Measurements from ENCODE around the gene FOXL2. TPM values are rescaled to one million over a fixed set of nuclear protein-coding genes. Genes with fewer than 3 reads are reported as not detected.

Gene FOXL2
- total RNA-seq, 1 donor from 2014 or later, result 5.3 TPM

DNA sequence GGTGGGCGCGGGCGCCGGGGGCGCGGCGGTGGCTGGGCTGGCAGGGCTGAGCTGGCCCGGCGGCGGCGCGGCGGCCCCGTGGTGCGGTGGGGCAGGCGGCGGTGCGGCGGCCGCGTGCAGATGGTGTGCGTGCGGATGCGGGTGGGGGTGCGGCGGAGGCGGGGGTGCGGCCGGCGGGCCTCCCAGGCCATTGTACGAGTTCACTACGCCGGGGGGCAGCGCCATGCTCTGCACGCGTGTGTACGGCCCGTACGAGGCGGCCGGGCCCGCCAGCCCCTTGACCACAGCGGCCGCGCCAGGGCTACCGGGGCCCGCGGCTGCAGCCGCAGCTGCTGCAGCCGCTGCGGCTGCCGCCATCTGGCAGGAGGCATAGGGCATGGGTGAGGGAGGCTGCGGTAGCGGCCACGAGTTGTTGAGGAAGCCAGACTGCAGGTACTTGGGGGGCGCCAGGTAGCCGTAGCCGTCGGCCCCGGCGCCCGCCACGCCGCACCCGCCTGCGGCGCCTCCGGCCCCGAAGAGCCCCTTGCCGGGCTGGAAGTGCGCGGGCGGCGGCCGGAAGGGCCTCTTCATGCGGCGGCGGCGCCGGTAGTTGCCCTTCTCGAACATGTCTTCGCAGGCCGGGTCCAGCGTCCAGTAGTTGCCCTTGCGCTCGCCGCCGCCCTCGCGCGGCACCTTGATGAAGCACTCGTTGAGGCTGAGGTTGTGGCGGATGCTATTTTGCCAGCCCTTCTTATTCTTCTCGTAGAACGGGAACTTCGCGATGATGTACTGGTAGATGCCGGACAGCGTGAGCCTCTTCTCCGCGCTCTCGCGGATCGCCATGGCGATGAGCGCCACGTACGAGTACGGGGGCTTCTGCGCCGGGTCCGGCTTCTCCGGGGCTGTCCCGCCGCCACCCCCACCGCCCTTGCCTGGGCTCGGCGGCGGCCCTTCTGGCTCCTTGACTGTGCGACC lies 951 bp downstream of the FOXL2 start:
- no peak for DNase-seq (ENCODE audit: low spot score)

DNA sequence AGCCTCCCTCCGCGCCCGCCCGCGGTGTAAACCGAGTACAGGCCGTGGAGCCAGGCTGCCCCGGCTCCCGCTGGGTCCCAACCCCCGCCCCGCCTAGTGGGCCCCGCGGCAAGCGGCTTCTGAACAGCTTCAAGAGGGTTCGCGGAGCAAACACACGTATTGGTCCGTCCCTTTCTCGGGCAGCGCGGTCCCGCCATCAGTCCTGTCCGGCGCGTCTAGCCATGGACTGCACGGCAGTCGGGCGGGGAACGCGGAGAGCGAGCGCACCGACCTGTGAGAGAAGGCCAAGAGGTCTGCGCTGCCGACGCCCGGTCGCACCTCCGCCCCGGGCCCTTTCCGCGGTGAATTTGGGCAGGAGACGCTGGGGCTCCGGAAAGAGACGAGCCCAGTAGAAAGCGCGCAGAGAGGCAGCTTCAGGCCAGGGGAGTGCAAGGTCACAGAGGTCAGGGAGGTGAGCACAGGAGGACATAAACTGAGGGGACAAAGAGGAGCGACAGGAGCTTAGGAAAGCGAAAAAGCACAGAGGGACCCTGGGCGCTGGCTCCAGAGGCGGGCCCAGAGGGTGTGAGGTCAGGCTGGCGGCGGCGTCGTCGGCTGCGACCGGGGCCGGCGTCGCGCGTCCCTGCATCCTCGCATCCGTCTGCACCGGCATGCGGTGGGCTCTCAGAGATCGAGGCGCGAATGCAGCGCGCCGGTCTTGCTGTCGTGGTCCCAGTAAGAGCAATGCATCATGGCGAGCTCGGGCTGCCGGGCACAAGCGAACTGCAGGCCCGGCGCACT lies 1.8 kb downstream of the FOXL2 start:
- DNase-seq (ENCODE audit: low spot score), result no peak

DNA sequence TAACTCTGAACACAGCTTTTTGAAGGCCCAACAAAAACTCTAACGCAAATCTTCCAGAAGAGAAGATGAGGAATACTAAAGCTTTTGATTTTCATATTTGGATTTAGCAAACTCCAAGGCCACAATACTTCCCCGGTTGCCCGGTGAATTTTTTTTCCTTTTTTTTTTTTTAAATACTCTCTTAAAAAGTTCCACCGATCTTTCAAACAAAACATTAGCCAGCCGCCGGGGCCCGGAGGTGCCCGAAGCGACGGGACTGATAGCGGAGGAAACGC lies 2.3 kb downstream of the FOXL2 start:
- no peak for DNase-seq (ENCODE audit: low spot score)

DNA sequence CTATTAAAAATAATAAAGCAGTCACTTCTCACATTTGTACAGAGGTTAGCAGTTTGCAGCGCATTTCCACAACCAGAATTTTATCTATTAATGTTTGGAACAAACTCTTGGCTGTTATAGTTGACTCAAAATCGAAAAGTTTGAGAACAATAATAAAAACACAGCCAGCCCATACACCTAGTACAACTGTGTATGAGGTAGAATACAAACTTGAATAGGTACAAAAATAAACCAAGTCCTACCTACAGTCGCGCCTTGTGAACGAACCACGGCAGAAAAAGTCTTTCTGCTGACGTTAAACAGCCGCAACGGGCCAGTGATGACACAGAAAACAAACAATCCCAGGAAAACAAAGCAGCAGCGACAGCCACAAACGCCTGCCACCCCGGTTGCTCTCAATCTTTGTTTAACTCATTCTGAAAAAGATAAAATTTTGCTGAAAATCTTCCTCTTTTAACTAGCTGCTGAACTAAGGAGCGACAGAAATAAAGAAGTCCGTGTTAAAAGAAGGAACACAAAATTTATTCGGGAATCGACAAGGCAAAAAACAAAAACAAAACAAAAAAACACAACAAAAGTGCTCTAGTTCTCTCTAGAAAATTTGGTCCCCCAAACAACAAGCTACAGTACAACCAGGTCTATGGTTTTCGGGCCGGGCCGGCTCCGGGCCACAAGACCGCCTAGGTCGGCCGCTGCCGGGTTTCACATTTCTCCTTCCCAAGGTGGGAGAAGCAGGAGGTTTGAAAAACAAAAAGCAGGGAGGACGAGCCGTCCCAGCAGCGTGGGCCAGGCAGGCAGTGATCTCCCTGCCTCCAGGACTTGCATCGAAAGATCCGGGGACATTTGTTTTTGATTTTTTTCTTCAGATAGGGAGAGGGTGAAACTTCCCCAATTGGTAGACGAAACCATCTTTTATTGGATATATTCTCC lies 2.9 kb downstream of the FOXL2 start:
- peak; percentile 32 for DNase-seq (ENCODE audit: low spot score)

DNA sequence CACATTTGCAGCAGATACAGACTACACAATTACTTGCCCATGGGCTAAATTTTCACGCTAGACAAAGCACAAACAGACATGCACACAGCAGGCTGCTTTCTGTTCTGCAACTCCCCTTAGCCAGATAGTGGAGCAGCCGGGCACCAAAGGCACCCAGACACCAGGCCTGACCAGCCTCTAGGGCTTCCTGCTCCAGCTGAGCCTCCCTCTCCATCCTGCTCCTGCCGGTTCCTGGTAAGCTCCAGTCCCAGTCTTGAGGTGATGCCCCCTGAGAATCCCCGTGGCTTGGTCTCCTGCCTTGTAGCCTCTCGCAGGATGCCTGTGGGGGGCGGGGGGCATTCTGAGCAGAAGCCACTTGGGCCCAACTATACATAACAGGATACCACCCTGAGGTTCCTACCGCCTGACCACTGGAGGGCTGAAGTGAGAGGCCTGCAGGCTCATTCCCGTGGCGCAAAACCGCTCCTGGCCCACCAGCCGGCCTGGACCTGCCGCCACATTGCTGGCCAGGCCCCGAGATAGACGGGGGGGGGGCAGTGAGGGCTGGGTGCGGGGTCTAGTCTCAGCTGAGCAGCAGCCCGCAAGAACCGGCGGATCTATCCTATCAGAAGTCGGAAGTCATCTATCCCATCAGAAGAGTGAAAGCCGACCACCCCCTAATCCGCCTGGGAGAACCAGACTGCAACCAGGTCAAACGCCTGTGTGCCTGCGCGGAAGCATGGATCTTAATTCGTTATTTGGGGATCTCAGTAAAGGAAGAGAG lies 3.9 kb downstream of the FOXL2 start:
- no peak for DNase-seq (ENCODE audit: low spot score)

DNA sequence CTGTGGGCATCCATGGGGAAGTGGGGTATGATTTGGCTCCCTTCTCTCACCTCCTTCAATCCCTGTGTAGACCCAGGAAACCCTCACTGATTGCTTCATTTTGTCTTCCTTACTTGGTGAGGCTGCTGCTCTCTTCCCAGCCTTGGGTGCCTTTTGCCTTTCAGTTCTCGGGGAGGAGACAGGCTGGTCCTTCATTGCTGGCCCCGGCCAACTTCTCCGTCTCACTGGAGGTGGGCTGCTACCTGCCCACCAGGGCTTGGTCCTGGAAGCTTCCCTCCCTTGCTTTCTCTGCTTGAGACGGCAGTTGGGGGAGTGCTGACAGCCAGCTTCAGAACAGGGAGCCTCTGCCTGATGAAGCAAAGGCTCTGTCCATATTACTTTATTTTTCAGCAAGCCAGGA lies 4.7 kb downstream of the FOXL2 start:
- DNase-seq (ENCODE audit: low spot score), result no peak

DNA sequence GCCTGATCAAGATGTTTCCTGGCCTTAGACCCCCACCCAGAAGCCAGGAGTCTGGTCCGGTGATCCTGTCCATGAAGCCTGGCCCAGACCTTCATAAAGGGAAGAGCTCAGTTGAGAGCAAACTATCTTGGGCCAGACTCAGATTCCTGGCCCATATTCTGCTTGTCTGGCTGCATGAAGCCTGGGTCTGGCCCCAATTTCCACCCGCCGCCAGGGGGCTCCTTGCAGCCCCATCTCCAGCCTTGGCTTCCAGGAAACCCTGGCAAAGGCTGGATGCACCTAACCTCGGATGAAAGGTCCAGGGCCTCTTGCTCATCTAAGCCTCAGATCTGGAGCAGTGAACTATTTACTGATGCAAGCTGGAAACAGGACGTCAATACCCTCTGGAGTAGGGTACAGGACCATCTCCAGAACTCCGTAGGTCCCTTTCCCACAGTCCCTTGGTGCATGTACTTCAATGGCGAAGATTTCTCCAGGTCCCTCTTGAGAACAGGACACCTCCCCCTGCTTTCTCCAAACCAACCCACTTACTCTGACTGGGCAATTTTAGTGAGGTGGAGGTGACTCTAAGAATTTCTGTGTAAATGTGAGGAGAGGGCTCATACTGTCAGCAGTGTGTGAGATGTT lies 5.6 kb downstream of the FOXL2 start:
- no peak for DNase-seq (ENCODE audit: low spot score)

DNA sequence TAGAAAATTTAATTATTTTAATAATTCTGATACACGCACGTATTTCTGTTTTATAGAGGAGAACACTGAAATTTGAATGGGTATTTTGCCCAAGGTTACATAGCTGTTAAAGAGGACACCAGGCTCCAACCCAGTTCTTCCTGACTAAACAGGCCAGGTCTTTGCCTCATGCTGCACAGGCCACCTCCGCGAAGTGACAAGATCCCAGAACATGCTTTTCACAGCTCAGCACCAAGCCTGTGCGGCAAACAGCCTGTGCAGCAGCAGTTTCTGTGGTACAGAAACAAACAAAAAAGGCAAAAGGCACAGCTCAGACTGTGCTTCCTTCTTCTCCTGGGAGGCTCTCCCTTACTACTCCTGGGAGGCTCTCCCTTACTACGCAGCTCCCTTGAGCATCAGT lies 6.5 kb downstream of the FOXL2 start:
- DNase-seq (ENCODE audit: low spot score), result no peak

DNA sequence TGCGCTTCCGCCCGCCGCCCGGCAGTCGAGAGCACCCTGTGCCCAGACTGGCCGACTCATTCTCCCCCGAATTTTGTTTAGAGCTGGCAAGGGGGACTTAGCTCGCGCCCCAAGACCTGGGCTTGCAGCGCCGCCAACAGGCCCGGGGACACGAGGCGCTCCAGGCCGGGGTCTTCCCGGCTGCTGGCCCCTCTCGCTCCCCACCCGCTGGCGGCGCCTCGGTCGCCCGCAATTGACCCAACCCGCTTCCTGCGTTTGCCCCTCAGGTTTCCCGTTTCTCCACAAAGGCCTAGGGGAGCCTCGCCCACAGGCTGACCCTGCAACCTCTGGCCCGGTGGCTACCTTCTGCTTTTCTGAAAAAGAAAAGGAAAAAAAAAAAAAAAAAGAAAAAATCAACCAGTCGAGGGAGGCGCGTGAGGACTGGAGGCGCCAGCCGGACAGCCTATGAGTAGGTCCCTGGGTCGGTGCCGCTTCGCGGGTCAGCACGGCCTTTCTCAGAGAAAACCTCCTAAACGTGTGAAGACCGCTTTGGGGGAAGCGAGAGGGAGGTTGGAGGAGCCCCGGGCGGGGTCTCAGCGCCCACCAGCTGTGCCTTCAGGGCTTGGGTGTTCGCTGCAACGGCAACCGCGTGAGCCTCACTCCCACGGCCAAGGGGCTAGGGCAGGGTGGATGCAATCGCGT lies 7.2 kb downstream of the FOXL2 start:
- no peak for DNase-seq (ENCODE audit: low spot score)

DNA sequence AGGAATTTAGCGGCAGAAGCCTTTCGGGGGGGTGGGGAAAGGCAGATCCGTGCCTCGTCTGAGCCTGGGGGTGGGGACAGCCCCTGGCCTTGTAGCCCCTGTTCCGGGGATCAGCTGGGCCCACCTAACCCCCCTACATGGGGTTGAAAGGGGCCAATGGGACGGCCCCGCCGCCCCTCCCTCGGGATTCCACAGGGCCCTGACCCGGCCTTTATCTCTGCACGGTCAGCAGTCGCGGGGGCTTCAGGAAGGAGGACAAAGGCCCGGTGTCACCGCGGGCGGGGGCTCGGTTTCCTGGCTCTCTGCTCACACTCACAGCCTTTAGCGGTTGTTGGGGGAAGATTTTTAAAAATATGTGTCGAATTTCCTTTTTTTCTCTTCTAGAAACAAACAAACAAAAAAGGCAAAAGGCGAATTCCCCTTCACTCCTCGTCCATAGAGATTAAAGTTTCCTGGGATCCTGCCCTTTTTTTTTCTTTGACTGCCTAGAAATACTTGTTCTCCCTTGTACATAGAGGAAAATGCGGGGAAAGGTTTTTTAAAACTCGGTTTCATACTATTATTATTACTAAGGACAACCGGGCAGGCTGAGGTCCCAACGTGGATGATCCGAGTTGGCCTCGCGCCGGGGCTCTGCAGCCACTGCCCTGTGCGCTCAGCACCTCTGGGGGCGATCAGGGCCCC lies 7.9 kb downstream of the FOXL2 start:
- DNase-seq (ENCODE audit: low spot score), result no peak

DNA sequence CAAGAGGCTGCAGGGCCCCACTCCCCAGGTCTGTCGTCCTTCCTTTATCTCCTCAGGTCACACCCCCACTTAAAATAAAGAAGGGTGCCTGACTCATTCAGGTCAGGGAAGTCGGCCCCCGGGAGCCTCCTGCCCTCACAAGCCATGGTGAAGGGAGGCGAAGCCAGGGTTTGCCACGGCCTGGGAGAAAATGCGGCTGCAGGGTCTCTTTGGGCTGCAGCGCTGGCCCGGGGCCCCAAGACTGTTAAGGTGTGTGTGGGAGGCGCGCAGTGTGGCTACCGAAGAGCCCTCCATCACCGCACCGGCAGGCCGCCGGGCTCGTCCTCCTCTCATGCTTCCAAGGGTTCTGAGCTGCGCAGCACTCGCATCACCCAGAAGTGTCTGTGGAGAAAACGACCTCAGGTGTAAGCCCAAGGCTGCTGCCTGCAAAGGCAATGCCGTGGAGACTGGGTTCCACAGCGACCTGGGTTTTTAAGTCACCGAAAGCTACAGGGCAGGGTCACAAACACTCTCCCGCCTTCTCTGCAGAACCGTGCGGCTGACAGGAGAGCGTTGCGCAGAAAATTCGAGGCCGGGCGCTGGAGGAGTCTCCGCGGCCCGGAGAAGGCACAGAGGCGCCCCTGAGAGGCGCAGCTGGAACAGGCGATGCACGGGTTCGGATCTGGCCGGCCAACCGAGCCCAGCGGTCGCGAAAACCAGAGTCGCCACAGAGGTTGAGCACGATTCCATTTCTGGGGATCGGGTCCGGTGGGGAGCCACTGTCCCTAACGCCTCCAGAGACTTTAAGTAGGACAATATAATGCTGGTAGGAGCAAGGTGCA lies 8.7 kb downstream of the FOXL2 start:
- DNase-seq (ENCODE audit: low spot score), result no peak

DNA sequence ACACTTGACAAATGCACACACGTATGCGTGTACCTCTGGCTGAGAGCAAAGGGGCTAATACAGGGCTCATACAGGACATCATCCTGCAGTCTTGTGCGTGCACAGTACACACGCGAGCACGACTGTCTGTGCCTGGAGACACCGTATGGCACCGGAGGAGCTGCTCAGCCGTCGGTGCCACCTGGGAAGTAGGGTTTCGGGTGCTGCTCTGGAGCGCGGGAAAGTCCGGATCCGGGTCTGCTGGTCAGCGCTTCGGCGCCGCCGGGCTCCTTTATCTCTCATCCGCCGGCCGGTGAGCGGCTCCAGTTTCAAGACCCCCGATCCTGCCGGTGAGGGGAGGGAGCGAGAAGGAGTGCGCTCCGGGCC lies 9.3 kb downstream of the FOXL2 start:
- no peak for DNase-seq (ENCODE audit: low spot score)

DNA sequence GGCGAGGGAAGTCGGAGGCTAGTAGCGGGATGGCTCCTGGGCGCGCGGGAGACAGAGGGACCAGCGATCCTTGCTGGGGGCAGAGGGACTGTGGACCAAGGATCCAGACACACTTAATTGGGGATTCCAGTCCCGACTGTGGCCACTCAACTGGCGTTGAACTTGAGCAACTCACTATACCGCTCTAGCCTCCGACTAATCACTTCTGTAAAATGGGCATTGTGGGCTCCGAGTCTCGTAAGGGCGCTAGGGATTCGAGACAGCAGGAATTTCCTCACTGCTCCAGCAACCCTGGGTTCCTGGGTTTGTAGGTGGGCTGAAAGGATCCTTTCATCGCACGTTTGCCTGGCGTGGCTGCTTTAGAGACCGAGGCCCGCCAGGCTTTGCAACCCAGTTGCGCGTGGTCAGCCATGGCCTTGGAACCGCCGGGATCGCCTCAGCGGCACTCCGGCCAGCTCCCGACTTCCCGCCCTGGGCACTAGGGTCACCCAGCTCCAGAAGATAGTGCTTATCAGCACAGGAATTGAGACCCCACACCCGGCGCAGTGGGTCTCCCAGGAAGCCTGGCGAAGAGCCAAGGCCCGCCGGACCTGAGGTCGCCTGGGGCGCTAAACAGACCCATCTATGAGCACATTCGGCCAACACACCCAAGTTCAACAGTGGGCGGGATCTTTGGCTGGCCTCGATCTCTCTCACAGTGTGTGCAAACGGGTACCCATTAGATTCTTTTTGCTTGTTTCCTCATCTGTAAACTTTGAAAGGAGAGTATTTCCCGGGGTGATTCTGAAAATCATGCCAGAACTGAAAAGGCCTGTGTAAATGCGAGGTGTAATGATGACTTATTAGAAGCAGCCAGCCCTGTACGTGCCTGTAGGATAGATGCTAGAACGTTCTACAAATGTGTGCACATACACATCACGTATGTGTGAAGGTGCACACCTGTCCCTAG lies 9.9 kb downstream of the FOXL2 start:
- DNase-seq (ENCODE audit: low spot score), result no peak

DNA sequence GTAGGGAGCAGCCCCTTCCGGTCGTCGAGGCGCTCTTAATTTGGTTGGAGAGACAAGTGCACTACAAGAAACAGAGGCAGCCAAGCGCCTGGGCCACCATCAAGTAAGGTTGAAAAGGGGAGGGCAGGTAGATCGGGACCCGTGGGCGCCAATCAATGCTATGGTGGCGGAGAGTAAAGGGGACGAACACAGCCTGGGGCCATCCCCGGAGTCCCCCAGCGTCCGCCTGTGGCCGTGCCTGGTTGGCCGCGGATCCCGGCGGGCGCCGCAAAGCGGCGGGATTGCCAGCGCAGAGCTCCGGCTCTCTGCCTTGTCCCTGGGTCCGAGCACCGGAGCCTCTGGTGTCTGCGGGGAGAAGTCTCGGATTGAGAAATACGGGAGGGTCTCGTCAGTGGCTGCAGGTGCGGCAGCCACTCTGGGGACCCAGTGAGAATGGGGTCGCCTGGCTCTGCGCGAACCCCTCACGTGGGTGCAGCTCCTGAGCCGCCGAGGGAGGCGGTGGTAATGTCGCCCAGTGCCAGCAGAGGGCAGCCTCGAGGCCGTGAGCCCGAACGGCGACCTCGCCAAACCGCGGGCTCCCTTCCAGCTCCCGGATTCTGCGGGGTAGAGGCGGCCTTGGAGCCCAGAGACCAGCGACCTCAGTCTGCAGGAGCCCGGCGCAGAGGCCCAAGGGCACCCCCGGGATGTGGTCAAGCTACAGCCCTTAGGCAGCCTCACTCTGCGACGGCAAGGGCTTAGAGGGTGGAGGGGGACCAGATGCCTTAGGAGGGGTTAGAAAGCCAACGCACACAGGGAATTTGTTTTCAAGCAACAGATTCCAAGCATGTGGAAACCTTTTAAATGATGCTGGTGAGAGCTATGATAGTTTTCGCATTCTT lies 10.8 kb downstream of the FOXL2 start:
- DNase-seq (ENCODE audit: low spot score), result peak; percentile 31

DNA sequence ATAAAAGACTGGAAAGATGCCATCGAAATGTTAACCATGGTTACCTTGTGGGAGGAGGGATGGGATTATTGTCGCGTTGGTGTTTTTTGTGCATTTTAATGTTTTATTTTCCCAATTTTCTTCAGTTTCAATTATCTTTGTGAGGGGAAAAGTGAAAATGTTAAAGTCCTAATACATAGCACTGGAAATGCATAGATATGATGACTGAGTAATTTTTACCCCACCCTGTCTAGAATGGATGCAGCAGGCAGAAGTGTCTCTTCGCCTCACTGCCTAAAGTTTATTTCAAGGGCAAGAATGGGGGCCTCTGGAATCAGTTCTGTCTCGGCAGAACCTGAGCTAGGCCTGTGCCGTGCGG lies 11.5 kb downstream of the FOXL2 start:
- DNase-seq (ENCODE audit: low spot score), result no peak

DNA sequence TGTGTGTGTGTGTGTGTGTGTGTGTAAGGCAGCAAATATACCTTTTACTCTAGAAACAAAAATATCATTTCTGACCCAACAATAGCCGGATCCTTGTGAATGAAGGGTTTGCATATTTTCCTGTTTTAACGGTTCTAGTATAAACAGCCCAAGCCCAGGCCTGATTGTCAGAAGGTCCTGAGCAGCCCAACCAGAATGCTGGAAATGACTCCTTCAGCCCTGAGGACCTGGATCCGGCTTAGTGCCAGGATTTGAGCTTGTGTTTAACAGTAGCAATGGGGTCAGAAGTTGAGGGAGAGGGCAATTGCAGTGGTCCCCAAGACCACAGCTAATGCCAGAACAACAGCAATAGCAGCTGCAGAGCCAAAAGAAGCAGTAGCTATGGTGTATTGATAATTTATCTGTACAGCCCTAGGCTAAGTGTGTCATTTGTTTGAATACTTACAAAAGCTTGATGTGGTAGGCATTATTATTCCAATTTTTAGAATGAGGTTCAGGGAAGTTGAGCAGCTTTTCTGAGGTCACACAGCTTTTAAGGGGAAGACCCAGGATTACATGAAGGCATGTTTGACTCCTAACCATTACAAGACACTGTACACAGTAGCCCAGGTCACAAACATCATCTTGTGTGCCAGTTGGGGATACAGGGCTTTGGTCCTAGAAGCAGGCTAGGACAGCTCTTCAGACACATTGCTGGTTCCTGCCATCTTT lies 12.8 kb downstream of the FOXL2 start:
- DNase-seq (ENCODE audit: low spot score), result peak; percentile 57

Measured in umbilical cord (tissue), 2 donors.